ENCODE data around the gene SMOC2. TPM values are rescaled to one million over a fixed set of nuclear protein-coding genes. Genes with fewer than 3 reads are reported as not detected.
"Not testable (repeated sequence)": the region's sequence is repeated elsewhere in the genome, so short reads cannot be mapped to it uniquely, and the experiment has no call there.

The SMOC2 gene
- total RNA-seq, 3 donors from 2014 or later = 14.4 to 67.2 (median 63.6) TPM

- DNase-seq (ENCODE audit: low spot score in 2 of 2) = no peak
- Histone ChIP-seq H3K4me1 (no peaks in the 10 kb centered on the region), H3K4me3 (no peak overlapping the region), H3K9me3 (no peaks in the 10 kb centered on the region), H3K36me3 (no peaks in the 10 kb centered on the region), H3K27me3 (no peaks in the 10 kb centered on the region), H3K27ac (no peak overlapping the region)
- TF ChIP-seq, protein P1, sequence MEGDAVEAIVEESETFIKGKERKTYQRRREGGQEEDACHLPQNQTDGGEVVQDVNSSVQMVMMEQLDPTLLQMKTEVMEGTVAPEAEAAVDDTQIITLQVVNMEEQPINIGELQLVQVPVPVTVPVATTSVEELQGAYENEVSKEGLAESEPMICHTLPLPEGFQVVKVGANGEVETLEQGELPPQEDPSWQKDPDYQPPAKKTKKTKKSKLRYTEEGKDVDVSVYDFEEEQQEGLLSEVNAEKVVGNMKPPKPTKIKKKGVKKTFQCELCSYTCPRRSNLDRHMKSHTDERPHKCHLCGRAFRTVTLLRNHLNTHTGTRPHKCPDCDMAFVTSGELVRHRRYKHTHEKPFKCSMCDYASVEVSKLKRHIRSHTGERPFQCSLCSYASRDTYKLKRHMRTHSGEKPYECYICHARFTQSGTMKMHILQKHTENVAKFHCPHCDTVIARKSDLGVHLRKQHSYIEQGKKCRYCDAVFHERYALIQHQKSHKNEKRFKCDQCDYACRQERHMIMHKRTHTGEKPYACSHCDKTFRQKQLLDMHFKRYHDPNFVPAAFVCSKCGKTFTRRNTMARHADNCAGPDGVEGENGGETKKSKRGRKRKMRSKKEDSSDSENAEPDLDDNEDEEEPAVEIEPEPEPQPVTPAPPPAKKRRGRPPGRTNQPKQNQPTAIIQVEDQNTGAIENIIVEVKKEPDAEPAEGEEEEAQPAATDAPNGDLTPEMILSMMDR (IDR thresholded peaks at IDR 0.05) = no peak
- TF ChIP-seq POLR2A (IDR thresholded peaks at IDR 0.05) (no peak), POLR2AphosphoS5 (IDR thresholded peaks at IDR 0.05) (no peak)
- intact Hi-C loops (cut with DNase I; ENCODE audit: low total_unique reads) = no loop called here
Observed at GRCh38 chr6:168686831-168687730, 246.1 kb downstream of the SMOC2 start.

- no peaks in the 10 kb centered on the region for H3K27me3 ChIP-seq
- H3K9me3 ChIP-seq = no peaks in the 10 kb centered on the region
- no peaks in the 10 kb centered on the region for H3K4me1 ChIP-seq
- no peak for DNase-seq (ENCODE audit: low spot score in 2 of 2)
- no peak overlapping the region for H3K4me3 ChIP-seq
- no peak overlapping the region for H3K27ac ChIP-seq
- intact Hi-C loops (cut with DNase I; ENCODE audit: low total_unique reads) = no loop called here
- no peaks in the 10 kb centered on the region for H3K36me3 ChIP-seq
- TF ChIP-seq POLR2AphosphoS5 (IDR thresholded peaks at IDR 0.05) = no peak
- no peak for TF ChIP-seq POLR2A (IDR thresholded peaks at IDR 0.05)
- TF ChIP-seq, protein P1 (IDR thresholded peaks at IDR 0.05) = no peak
Observed at GRCh38 chr6:168690271-168690670, 249.3 kb downstream of the SMOC2 start.

DNA sequence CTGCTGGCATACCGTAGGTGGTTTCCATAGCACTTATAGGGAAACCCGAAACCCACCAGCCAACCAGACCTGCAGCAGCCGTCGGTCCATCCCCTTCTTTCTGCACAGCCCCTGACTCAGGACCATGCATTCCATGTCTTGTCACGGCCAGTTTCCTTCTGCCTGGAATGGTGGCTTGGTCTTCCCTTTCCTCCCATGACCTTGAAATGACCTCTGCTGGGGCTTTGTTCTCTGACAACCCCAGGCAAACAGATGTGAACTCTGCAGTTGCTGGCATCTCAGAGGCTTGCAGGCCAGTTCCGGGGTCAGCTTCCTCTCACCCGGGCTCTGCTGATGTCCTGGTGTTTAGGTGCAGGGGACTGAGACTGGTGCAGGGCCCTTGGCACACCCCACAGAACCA is 250.8 kb downstream of the SMOC2 start:
- Histone ChIP-seq H3K9me3 (no peaks in the 10 kb centered on the region), H3K4me1 (no peaks in the 10 kb centered on the region), H3K27ac (no peak overlapping the region), H3K36me3 (no peaks in the 10 kb centered on the region), H3K4me3 (no peak overlapping the region), H3K27me3 (no peaks in the 10 kb centered on the region)
- intact Hi-C loops (cut with DNase I; ENCODE audit: low total_unique reads) = no loop called here
- TF ChIP-seq, protein P1 (IDR thresholded peaks at IDR 0.05) = no peak
- TF ChIP-seq POLR2A (IDR thresholded peaks at IDR 0.05) (no peak), POLR2AphosphoS5 (IDR thresholded peaks at IDR 0.05) (no peak)
- DNase-seq (ENCODE audit: low spot score in 2 of 2) = no peak

- H3K27ac ChIP-seq = no peak overlapping the region
- intact Hi-C loops (cut with DNase I; ENCODE audit: low total_unique reads) = no loop called here
- DNase-seq (ENCODE audit: low spot score in 2 of 2) = no peak
Observed at GRCh38 chr6:168692193-168692914, 251.4 kb downstream of the SMOC2 start.

DNA sequence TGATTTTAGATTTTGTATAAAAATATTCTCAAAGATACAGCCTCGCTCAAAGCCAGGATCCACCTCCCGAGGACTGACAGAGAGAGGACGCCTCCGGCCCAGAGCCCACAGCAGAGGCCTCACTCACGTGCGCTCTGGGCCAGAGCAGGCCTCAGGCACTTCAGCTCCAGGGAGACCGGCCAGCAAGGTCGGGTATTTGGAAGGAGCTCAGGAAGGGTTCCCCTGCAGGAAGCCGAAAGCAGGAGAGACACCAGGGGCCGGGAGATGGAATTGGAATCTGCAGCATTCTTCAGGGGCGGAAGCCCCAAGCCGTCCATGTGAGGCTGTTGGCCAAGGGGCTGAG is 251.9 kb downstream of the SMOC2 start:
- H3K4me1 ChIP-seq; DNase-seq (ENCODE audit: low spot score in 2 of 2); intact Hi-C loops (cut with DNase I; ENCODE audit: low total_unique reads); H3K27me3 ChIP-seq; H3K9me3 ChIP-seq; H3K36me3 ChIP-seq; H3K27ac ChIP-seq; H3K4me3 ChIP-seq: not testable (repeated sequence)

More at GRCh38 chr6:168692193-168692914, 251.4 kb downstream of the SMOC2 start:
- H3K27me3 ChIP-seq = no peaks in the 10 kb centered on the region
- H3K4me1 ChIP-seq = no peaks in the 10 kb centered on the region
- no peak overlapping the region for H3K4me3 ChIP-seq
- H3K9me3 ChIP-seq = no peaks in the 10 kb centered on the region
- no peaks in the 10 kb centered on the region for H3K36me3 ChIP-seq
- TF ChIP-seq POLR2A (IDR thresholded peaks at IDR 0.05) (no peak), POLR2AphosphoS5 (IDR thresholded peaks at IDR 0.05) (no peak)
- TF ChIP-seq, protein P1 (IDR thresholded peaks at IDR 0.05) = no peak

DNA sequence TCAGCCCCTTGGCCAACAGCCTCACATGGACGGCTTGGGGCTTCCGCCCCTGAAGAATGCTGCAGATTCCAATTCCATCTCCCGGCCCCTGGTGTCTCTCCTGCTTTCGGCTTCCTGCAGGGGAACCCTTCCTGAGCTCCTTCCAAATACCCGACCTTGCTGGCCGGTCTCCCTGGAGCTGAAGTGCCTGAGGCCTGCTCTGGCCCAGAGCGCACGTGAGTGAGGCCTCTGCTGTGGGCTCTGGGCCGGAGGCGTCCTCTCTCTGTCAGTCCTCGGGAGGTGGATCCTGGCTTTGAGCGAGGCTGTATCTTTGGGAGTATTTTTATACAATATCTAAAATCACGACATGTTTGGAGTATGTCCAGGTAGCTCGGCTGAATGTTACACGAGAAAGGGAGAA is 253.8 kb downstream of the SMOC2 start:
- H3K27ac ChIP-seq, H3K4me3 ChIP-seq: not testable (repeated sequence)

More for the DNA sequence above, 253.8 kb downstream of the SMOC2 start:
- H3K9me3 ChIP-seq; DNase-seq (ENCODE audit: low spot score in 2 of 2); intact Hi-C loops (cut with DNase I; ENCODE audit: low total_unique reads); H3K4me1 ChIP-seq; H3K27me3 ChIP-seq; H3K36me3 ChIP-seq: not testable (repeated sequence)

Data from breast epithelium (tissue), 4 donors.